GM12878 (cell line): ENCODE results near the gene ALG12. TPM values are rescaled to one million over a fixed set of nuclear protein-coding genes. Genes with fewer than 3 reads are reported as not detected.

ENCODE experiments used
- CREM ChIP-seq: IDR thresholded peaks from 2 replicates; pipeline ENCODE4 v1.6.1; 2014; ENCODE audit warnings: antibody characterized with exemption, low read depth
- ETV6 ChIP-seq, 2 experiments: fragments of 450-650 bp in 1 of 2; IDR thresholded peaks in 1 of 2; conservative IDR thresholded peaks in 1 of 2; 2 replicates each; pipeline ENCODE4 v1.6.1; 2014; ENCODE audit warnings: antibody characterized with exemption in 1 of 2, borderline replicate concordance in 1 of 2, low read depth in 1 of 2, mild to moderate bottlenecking in 1 of 2, moderate library complexity in 1 of 2
- KLF5 ChIP-seq: fragments of 450-650 bp; IDR thresholded peaks from 2 replicates; pipeline ENCODE4 v1.6.1; 2014; ENCODE audit warnings: mild to moderate bottlenecking; ENCODE audit not compliant: partially characterized antibody
- MTA2 ChIP-seq: fragments of 450-650 bp; IDR thresholded peaks from 2 replicates; pipeline ENCODE4 v1.6.1; 2016; ENCODE audit warnings: low read depth, mild to moderate bottlenecking, moderate library complexity
- NFYB ChIP-seq: IDR thresholded peaks from 2 replicates; pipeline ENCODE4 v1.6.1; 2011; ENCODE audit warnings: low read depth, mild to moderate bottlenecking, low read length, improper control_type of control experiment, moderate library complexity; ENCODE audit not compliant: insufficient read depth
- RBBP5 ChIP-seq: fragments of 200-600 bp; sonication (generic); conservative IDR thresholded peaks from 2 replicates; pipeline ENCODE4 v1.6.1; 2016
- SUPT20H ChIP-seq: IDR thresholded peaks from 2 replicates; pipeline ENCODE4 v1.6.1; 2011; ENCODE audit warnings: low read depth, mild to moderate bottlenecking, low read length, moderate library complexity, borderline replicate concordance; ENCODE audit not compliant: control insufficient read depth
- SUZ12 ChIP-seq: fragments of 200-600 bp; sonication (generic); IDR thresholded peaks from one replicate; pipeline ENCODE4 v1.6.1; 2018; ENCODE audit warnings: antibody characterized with exemption, mild to moderate bottlenecking; ENCODE audit not compliant: unreplicated experiment
- TAF1 ChIP-seq: IDR thresholded peaks from 2 replicates; pipeline ENCODE4 v1.6.1; 2011; ENCODE audit warnings: mild to moderate bottlenecking, low read depth, low read length, borderline replicate concordance
- polyA plus RNA-seq, 11 experiments: library from polyadenylated mRNA; depleted of rRNA in 4 of 11; unstranded in 6 of 11; stranded (reverse) in 5 of 11; fragments of >200 nt; fragmentation: Nextera tagmentation in 4 of 11; fragmentation: Illumina TruSeq in 1 of 11; extraction: Ambion mirVana in 4 of 11; extraction: Trizol in 1 of 11; gene quantifications; 1 replicate in 1 of 11; 2 replicates in 10 of 11; pipeline versions ENCODE4 v1.2.1 to v1.2.3, GENCODE V29; 2011 to 2016; ENCODE audit warnings: inconsistent platforms in 2 of 11, missing spikeins in 2 of 11, low read depth in 1 of 11
- total RNA-seq, 4 experiments: library from RNA; depleted of rRNA in 3 of 4; stranded (reverse); fragments of >200 nt in 3 of 4; fragmentation: Illumina TruSeq in 1 of 4; extraction: Trizol in 1 of 4; gene quantifications; 2 replicates each; pipeline versions ENCODE4 v1.2.1 to v1.2.3, GENCODE V29; 2013 to 2021
- TF ChIP-seq, protein P1 (sequence below): IDR thresholded peaks from 2 replicates; pipeline ENCODE4 v1.6.1; 2011; ENCODE audit warnings: mild to moderate bottlenecking, low read depth, low read length, moderate library complexity; ENCODE audit not compliant: insufficient replicate concordance
- TF ChIP-seq, protein P2 (sequence below): fragments of 450-650 bp; formaldehyde crosslinking; IDR thresholded peaks from 2 replicates; pipeline ENCODE4 v1.5.0; 2022; ENCODE audit warnings: mild to moderate bottlenecking, missing genetic modification characterization
- TF ChIP-seq, protein P3 (sequence below): fragments of 450-650 bp; IDR thresholded peaks from 2 replicates; pipeline ENCODE4 v1.6.1; 2018; ENCODE audit warnings: mild to moderate bottlenecking, low read depth, moderate library complexity; ENCODE audit not compliant: partially characterized antibody
- TF ChIP-seq, protein P4 (sequence below): fragments of 450-650 bp; IDR thresholded peaks from 2 replicates; pipeline ENCODE4 v1.6.1; 2017; ENCODE audit warnings: low read depth, mild to moderate bottlenecking, moderate library complexity
- TF ChIP-seq, protein P5 (sequence below): fragments of 450-650 bp; IDR thresholded peaks from 2 replicates; pipeline ENCODE4 v1.6.1; 2018; ENCODE audit warnings: borderline replicate concordance, mild to moderate bottlenecking; ENCODE audit not compliant: partially characterized antibody
- TF ChIP-seq, protein P6 (sequence below): fragments of 450-650 bp; IDR thresholded peaks from 2 replicates; pipeline ENCODE4 v1.6.1; 2016; ENCODE audit warnings: mild to moderate bottlenecking

The ALG12 gene
- total and polyA plus RNA-seq, 10 of the 15 experiments (the other 5 are each of a cell fraction or from before 2014, with no cell fraction given), result 0.22 to 23.4 (median 6.6) TPM

DNA sequence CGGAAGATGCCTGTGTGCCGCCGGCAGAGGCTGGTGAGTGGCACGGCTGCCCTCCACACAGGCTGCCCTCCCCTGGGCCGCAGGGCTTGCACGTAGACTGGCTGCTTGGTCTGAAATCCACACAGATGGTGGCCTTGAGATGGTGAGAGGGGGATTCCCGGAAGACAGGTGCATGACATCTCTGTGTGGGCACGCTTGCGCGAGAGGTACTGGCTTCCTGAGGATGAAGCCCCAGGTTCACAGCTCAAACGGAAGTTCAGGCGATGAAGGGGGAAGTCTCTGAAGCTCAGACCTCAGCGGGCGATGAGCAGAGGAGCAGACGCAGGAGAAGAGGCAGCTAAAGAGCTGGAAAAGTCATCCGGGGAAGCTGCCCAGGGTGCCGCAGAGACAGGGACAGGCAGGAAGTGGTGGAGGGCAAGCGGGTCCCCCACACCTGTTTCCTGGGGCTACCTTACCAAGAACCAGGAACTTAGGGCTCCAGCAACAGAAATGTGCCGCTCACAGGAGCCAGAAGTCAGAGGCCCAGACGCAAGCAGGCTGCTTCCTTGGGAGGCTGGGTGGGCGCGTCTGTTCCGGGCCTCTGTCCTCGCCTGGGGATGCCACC is 7.4 kb upstream of the ALG12 start (continued):
- no peak for TF ChIP-seq SUPT20H
- TF ChIP-seq SUZ12, result no peak
- no peak for TF ChIP-seq RBBP5
- no peak for TF ChIP-seq NFYB
- peak; percentile 63; the same call in 1 of the 2 replicates for TF ChIP-seq TAF1
- TF ChIP-seq, protein P1, sequence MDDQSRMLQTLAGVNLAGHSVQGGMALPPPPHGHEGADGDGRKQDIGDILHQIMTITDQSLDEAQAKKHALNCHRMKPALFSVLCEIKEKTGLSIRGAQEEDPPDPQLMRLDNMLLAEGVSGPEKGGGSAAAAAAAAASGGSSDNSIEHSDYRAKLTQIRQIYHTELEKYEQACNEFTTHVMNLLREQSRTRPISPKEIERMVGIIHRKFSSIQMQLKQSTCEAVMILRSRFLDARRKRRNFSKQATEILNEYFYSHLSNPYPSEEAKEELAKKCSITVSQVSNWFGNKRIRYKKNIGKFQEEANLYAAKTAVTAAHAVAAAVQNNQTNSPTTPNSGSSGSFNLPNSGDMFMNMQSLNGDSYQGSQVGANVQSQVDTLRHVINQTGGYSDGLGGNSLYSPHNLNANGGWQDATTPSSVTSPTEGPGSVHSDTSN, result peak; percentile 23
- peak; percentile 36; the same call in 1 of the 2 replicates for TF ChIP-seq CREM
- TF ChIP-seq, protein P2, sequence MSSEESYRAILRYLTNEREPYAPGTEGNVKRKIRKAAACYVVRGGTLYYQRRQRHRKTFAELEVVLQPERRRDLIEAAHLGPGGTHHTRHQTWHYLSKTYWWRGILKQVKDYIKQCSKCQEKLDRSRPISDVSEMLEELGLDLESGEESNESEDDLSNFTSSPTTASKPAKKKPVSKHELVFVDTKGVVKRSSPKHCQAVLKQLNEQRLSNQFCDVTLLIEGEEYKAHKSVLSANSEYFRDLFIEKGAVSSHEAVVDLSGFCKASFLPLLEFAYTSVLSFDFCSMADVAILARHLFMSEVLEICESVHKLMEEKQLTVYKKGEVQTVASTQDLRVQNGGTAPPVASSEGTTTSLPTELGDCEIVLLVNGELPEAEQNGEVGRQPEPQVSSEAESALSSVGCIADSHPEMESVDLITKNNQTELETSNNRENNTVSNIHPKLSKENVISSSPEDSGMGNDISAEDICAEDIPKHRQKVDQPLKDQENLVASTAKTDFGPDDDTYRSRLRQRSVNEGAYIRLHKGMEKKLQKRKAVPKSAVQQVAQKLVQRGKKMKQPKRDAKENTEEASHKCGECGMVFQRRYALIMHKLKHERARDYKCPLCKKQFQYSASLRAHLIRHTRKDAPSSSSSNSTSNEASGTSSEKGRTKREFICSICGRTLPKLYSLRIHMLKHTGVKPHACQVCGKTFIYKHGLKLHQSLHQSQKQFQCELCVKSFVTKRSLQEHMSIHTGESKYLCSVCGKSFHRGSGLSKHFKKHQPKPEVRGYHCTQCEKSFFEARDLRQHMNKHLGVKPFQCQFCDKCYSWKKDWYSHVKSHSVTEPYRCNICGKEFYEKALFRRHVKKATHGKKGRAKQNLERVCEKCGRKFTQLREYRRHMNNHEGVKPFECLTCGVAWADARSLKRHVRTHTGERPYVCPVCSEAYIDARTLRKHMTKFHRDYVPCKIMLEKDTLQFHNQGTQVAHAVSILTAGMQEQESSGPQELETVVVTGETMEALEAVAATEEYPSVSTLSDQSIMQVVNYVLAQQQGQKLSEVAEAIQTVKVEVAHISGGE (CRISPR knock-in tag), result no peak
- TF ChIP-seq, protein P3, sequence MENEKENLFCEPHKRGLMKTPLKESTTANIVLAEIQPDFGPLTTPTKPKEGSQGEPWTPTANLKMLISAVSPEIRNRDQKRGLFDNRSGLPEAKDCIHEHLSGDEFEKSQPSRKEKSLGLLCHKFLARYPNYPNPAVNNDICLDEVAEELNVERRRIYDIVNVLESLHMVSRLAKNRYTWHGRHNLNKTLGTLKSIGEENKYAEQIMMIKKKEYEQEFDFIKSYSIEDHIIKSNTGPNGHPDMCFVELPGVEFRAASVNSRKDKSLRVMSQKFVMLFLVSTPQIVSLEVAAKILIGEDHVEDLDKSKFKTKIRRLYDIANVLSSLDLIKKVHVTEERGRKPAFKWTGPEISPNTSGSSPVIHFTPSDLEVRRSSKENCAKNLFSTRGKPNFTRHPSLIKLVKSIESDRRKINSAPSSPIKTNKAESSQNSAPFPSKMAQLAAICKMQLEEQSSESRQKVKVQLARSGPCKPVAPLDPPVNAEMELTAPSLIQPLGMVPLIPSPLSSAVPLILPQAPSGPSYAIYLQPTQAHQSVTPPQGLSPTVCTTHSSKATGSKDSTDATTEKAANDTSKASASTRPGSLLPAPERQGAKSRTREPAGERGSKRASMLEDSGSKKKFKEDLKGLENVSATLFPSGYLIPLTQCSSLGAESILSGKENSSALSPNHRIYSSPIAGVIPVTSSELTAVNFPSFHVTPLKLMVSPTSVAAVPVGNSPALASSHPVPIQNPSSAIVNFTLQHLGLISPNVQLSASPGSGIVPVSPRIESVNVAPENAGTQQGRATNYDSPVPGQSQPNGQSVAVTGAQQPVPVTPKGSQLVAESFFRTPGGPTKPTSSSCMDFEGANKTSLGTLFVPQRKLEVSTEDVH, result no peak
- TF ChIP-seq MTA2, result peak; percentile 27; the same call in 1 of the 2 replicates
- TF ChIP-seq, protein P4, sequence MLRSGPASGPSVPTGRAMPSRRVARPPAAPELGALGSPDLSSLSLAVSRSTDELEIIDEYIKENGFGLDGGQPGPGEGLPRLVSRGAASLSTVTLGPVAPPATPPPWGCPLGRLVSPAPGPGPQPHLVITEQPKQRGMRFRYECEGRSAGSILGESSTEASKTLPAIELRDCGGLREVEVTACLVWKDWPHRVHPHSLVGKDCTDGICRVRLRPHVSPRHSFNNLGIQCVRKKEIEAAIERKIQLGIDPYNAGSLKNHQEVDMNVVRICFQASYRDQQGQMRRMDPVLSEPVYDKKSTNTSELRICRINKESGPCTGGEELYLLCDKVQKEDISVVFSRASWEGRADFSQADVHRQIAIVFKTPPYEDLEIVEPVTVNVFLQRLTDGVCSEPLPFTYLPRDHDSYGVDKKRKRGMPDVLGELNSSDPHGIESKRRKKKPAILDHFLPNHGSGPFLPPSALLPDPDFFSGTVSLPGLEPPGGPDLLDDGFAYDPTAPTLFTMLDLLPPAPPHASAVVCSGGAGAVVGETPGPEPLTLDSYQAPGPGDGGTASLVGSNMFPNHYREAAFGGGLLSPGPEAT, result no peak
- TF ChIP-seq ETV6 (conservative IDR thresholded peaks at IDR 0.05 in 1 of 2, IDR thresholded peaks at IDR 0.05 in 1 of 2; ENCODE audit: borderline replicate concordance in 1 of 2, low read depth in 1 of 2), result peak in 1 of 2 experiments; percentile 38; a peak in 1 of 4 replicates
- TF ChIP-seq, protein P5, sequence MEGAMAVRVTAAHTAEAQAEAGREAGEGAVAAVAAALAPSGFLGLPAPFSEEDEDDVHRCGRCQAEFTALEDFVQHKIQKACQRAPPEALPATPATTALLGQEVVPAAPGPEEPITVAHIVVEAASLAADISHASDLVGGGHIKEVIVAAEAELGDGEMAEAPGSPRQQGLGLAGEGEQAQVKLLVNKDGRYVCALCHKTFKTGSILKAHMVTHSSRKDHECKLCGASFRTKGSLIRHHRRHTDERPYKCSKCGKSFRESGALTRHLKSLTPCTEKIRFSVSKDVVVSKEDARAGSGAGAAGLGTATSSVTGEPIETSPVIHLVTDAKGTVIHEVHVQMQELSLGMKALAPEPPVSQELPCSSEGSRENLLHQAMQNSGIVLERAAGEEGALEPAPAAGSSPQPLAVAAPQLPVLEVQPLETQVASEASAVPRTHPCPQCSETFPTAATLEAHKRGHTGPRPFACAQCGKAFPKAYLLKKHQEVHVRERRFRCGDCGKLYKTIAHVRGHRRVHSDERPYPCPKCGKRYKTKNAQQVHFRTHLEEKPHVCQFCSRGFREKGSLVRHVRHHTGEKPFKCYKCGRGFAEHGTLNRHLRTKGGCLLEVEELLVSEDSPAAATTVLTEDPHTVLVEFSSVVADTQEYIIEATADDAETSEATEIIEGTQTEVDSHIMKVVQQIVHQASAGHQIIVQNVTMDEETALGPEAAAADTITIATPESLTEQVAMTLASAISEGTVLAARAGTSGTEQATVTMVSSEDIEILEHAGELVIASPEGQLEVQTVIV, result no peak
- peak; percentile 43 for TF ChIP-seq KLF5
- TF ChIP-seq, protein P6, sequence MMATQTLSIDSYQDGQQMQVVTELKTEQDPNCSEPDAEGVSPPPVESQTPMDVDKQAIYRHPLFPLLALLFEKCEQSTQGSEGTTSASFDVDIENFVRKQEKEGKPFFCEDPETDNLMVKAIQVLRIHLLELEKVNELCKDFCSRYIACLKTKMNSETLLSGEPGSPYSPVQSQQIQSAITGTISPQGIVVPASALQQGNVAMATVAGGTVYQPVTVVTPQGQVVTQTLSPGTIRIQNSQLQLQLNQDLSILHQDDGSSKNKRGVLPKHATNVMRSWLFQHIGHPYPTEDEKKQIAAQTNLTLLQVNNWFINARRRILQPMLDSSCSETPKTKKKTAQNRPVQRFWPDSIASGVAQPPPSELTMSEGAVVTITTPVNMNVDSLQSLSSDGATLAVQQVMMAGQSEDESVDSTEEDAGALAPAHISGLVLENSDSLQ, result peak; percentile 78
